ENCODE results near the gene CLDN7. TPM values are rescaled to one million over a fixed set of nuclear protein-coding genes. Genes with fewer than 3 reads are reported as not detected.
A peak's percentile ranks its signal among the peaks of the same experiment; 100 is the strongest.

The CLDN7 gene
- total and polyA plus RNA-seq, 7 experiments from 2014 or later = 0.29 to 3.8 (median 1.7) TPM

DNA sequence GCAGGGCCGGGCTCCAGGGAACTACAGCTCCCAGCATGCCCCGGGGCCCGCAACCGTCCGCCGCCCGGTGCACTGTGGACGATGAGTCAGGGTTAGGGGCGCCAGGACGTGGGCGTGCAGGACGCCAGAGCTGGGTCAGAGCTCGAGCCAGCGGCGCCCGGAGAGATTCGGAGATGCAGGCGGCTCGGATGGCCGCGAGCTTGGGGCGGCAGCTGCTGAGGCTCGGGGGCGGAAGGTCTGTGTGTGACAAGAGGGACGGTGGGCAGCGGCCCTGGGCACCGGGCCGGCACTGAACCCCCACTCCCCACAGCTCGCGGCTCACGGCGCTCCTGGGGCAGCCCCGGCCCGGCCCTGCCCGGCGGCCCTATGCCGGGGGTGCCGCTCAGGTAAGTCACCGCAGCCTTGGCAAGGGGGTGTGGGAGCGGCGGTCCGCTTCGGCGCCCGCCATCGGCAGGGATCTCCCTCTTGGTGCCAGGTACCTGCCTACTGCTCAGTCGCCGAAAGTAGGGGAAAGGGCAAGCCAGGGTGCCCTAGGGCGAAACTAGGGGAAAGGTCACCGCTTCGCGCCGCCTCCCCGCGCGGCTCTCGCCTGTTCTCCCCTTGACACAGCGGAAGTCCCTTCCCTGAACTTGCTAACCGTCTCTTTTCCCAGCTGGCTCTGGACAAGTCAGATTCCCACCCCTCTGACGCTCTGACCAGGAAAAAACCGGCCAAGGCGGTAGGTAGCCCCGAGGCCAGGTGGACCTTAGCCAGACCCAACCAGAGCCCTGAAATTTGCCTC, 42.3 kb downstream of the CLDN7 start, which contains the start of the genes ACADVL and DLG4:
Gene ACADVL, plus strand, starts transcription at position 127 of the 781 bp plus-strand sequence. Its CDS starts 47 bp downstream, at position 174.
Gene DLG4, minus strand, starts transcription at position 25 of the 781 bp plus-strand sequence.
- peaks cover 35 to 61% (median 55%) of the 10 kb centered on the region in 7 donors for H3K4me1 Mint-ChIP-seq
- peak within 1 kb of the TSS; percentile 81 to 98 (median 96) for H3K27ac Mint-ChIP-seq
- DNase-seq (peak; percentile 45 to 87 (median 56)), ATAC-seq (peak; percentile 76)
- H3K4me3 ChIP-seq (ENCODE audit: low read length) = peak within 1 kb of the TSS; percentile 73
- peaks cover 0 to 35% (median 4%) of the 10 kb centered on the region in 3 experiments for H3K36me3 ChIP-seq (ENCODE audit: control insufficient read depth in 2 of 3, insufficient read depth in 3 of 3, low read length in 3 of 3)
- intact Hi-C loops (cut with micrococcal nuclease) = loop anchor here (1.0 to 10.0 kb wide), 7 partner anchors 14 to 625 kb away; partner anchors contain the start of genes C17orf100 (in 1 of the 2), DVL2 (in 1 of the 2), ELP5 (in 1 of the 2) and KDM6B (in 1 of the 2)
- H3K4me1 ChIP-seq (ENCODE audit: control insufficient read depth in 2 of 2, insufficient read depth in 2 of 2, low read length in 2 of 2) = peaks cover 25 to 47% of the 10 kb centered on the region in 2 donors
- H3K27ac ChIP-seq (ENCODE audit: low read depth, low read length) = peak within 1 kb of the TSS; percentile 75
- H3K9me3 ChIP-seq (ENCODE audit: control insufficient read depth in 2 of 3, low read length in 3 of 3) = no peaks in the 10 kb centered on the region
- H3K9me3 Mint-ChIP-seq = peaks cover 0 to 2% (median 0%) of the 10 kb centered on the region in 11 donors
- ChIA-PET POLR2A (interaction anchor here (0.6 to 13.7 kb wide), 10 partner anchors 8 to 1164 kb away, joined by 3 to 265 read pairs (median 6); partner anchors contain the start of genes CTDNEP1, DVL2, ELP5 and GABARAP), CTCF (interaction anchor here (0.5 to 3.1 kb wide), 9 partner anchors 15 to 467 kb away, joined by 3 to 22 read pairs (median 3); partner anchors contain the start of genes DVL2, GABARAP, NEURL4 and PHF23)
- H3K27me3 Mint-ChIP-seq = no peaks in the 10 kb centered on the region
- H3K4me3 Mint-ChIP-seq = peak within 1 kb of the TSS; percentile 88 to 95 (median 91)
- H3K36me3 Mint-ChIP-seq = peaks cover 0 to 14% (median 3%) of the 10 kb centered on the region in 5 donors
- H3K27me3 ChIP-seq (ENCODE audit: control insufficient read depth in 2 of 2, insufficient read depth in 2 of 2, low read length in 2 of 2) = no peaks in the 10 kb centered on the region

DNA sequence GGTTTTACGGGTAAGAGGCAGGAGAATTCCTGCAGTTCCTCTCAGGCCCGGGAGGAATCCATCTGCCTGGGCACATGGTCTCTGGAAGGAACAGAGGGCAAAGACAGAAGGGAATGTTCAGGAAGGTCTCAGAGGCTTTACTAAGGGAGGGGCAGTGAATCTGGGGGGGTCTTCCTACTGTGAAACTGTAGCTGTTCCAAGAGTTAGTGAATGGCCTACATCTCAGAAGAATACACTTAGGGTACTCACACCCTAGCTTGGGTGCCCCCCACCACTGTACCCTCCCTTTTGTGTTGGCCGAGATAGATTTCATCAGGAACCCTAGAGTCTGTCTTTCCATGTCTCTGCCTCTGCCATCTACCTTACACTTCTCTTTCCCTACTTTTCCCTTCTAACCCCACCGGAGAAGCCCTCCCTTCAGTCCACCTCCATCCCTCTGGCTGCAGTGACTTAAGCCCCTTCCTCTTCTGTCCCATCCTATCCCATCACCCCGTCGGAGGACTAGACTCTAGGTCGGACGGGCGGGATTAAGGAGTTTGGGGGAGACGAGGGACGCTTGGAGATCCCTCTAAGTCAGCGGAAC, 43.0 kb downstream of the CLDN7 start:
- peaks cover 0 to 14% (median 3%) of the 10 kb centered on the region in 5 donors for H3K36me3 Mint-ChIP-seq
- ChIA-PET POLR2A (interaction anchor here (0.6 to 13.7 kb wide), 7 partner anchors 9 to 638 kb away, joined by 3 to 265 read pairs (median 6); partner anchors contain the start of genes CTDNEP1, DVL2, ELP5 and GABARAP), CTCF (interaction anchor here (1.1 to 3.1 kb wide), 5 partner anchors 13 to 77 kb away, joined by 3 to 22 read pairs (median 6); partner anchors contain the start of genes DVL2, GABARAP and PHF23)
- Histone ChIP-seq H3K4me3 (ENCODE audit: low read length) (peak overlapping the region; percentile 73), H3K36me3 (ENCODE audit: control insufficient read depth in 2 of 3, insufficient read depth in 3 of 3, low read length in 3 of 3) (peaks cover 0 to 29% (median 4%) of the 10 kb centered on the region in 3 experiments), H3K27me3 (ENCODE audit: control insufficient read depth in 2 of 2, insufficient read depth in 2 of 2, low read length in 2 of 2) (no peaks in the 10 kb centered on the region), H3K4me1 (ENCODE audit: control insufficient read depth in 2 of 2, insufficient read depth in 2 of 2, low read length in 2 of 2) (peaks cover 30 to 51% of the 10 kb centered on the region in 2 donors), H3K27ac (ENCODE audit: low read depth, low read length) (peak overlapping the region; percentile 75), H3K9me3 (ENCODE audit: control insufficient read depth in 2 of 3, low read length in 3 of 3) (no peaks in the 10 kb centered on the region)
- DNase-seq (no peak), ATAC-seq (no peak)
- H3K4me1 Mint-ChIP-seq = peaks cover 35 to 67% (median 62%) of the 10 kb centered on the region in 7 donors
- intact Hi-C loops (cut with micrococcal nuclease) = loop anchor here (1.0 to 10.0 kb wide), 7 partner anchors 15 to 625 kb away; partner anchors contain the start of genes C17orf100 (in 1 of the 2), DVL2 (in 1 of the 2), ELP5 (in 1 of the 2) and KDM6B (in 1 of the 2)
- peak overlapping the region; percentile 81 to 98 (median 96) for H3K27ac Mint-ChIP-seq
- peaks cover 0 to 6% (median 0%) of the 10 kb centered on the region in 11 donors for H3K9me3 Mint-ChIP-seq
- no peaks in the 10 kb centered on the region for H3K27me3 Mint-ChIP-seq
- peak overlapping the region; percentile 88 to 95 (median 91) for H3K4me3 Mint-ChIP-seq

- Histone ChIP-seq H3K4me1 (ENCODE audit: control insufficient read depth in 2 of 2, insufficient read depth in 2 of 2, low read length in 2 of 2) (peaks cover 34 to 52% of the 10 kb centered on the region in 2 donors), H3K27me3 (ENCODE audit: control insufficient read depth in 2 of 2, insufficient read depth in 2 of 2, low read length in 2 of 2) (no peaks in the 10 kb centered on the region), H3K36me3 (ENCODE audit: control insufficient read depth in 2 of 3, insufficient read depth in 3 of 3, low read length in 3 of 3) (peaks cover 0 to 23% (median 0%) of the 10 kb centered on the region in 3 experiments), H3K4me3 (ENCODE audit: low read length) (peak overlapping the region; percentile 73), H3K27ac (ENCODE audit: low read depth, low read length) (peak overlapping the region; percentile 75), H3K9me3 (ENCODE audit: control insufficient read depth in 2 of 3, low read length in 3 of 3) (no peaks in the 10 kb centered on the region)
- Mint-ChIP-seq H3K4me3 (peak overlapping the region; percentile 88 to 95 (median 91)), H3K9me3 (peaks cover 0 to 6% (median 0%) of the 10 kb centered on the region in 11 donors), H3K36me3 (peaks cover 0 to 10% (median under 1%) of the 10 kb centered on the region in 5 donors), H3K27ac (peak overlapping the region; percentile 81 to 98 (median 96)), H3K4me1 (peaks cover 38 to 71% (median 67%) of the 10 kb centered on the region in 7 donors), H3K27me3 (no peaks in the 10 kb centered on the region)
- POLR2A ChIA-PET = interaction anchor here (0.6 to 13.7 kb wide), 8 partner anchors 10 to 638 kb away, joined by 3 to 265 read pairs (median 4); partner anchors contain the start of genes CTDNEP1, DVL2, ELP5 and GABARAP
- ATAC-seq = no peak
- CTCF ChIA-PET = interaction anchor here (1.1 to 2.7 kb wide), 3 partner anchors 13 to 78 kb away, joined by 3 to 22 read pairs (median 6); partner anchors contain the start of gene DVL2
- no peak for DNase-seq
- intact Hi-C loops (cut with micrococcal nuclease) = loop anchor here (1.0 to 10.0 kb wide), 7 partner anchors 14 to 626 kb away; partner anchors contain the start of genes C17orf100 (in 1 of the 2), DVL2 (in 1 of the 2), ELP5 (in 1 of the 2) and KDM6B (in 1 of the 2)
Observed at GRCh38 chr17:7218758-7219157, 43.5 kb downstream of the CLDN7 start.

GRCh38 chr17:7218166-7218565, 44.1 kb downstream of the CLDN7 start:
- CTCF ChIA-PET = interaction anchor here (0.5 to 1.1 kb wide), 2 partner anchors 12 to 61 kb away, joined by 3 to 4 read pairs; no protein-coding TSS in a partner anchor

GRCh38 chr17:7217113-7217987, 44.9 kb downstream of the CLDN7 start:
- peak overlapping the region; percentile 75 to 94 (median 86) for H3K4me3 Mint-ChIP-seq
- DNase-seq (peak in 1 of 9 donors; percentile 21), ATAC-seq (no peak)
- Histone ChIP-seq H3K36me3 (ENCODE audit: control insufficient read depth in 2 of 3, insufficient read depth in 3 of 3, low read length in 3 of 3) (peaks cover 0 to 9% (median 0%) of the 10 kb centered on the region in 3 experiments), H3K9me3 (ENCODE audit: control insufficient read depth in 2 of 3, low read length in 3 of 3) (no peaks in the 10 kb centered on the region), H3K4me1 (ENCODE audit: control insufficient read depth in 2 of 2, insufficient read depth in 2 of 2, low read length in 2 of 2) (peaks cover 35 to 57% of the 10 kb centered on the region in 2 donors), H3K27me3 (ENCODE audit: control insufficient read depth in 2 of 2, insufficient read depth in 2 of 2, low read length in 2 of 2) (no peaks in the 10 kb centered on the region), H3K4me3 (ENCODE audit: low read length) (peak overlapping the region; percentile 45), H3K27ac (ENCODE audit: low read depth, low read length) (peak overlapping the region; percentile 75)
- H3K27me3 Mint-ChIP-seq = peaks cover 0 to 3% (median 0%) of the 10 kb centered on the region in 5 donors
- peaks cover 45 to 79% (median 74%) of the 10 kb centered on the region in 7 donors for H3K4me1 Mint-ChIP-seq
- H3K27ac Mint-ChIP-seq = peak overlapping the region; percentile 62 to 100 (median 94)
- CTCF ChIA-PET = interaction anchor here (0.5 kb wide), 1 partner anchor 62 kb away, joined by 4 read pairs; no protein-coding TSS in a partner anchor
- H3K36me3 Mint-ChIP-seq = peaks cover 0 to 5% (median 0%) of the 10 kb centered on the region in 5 donors
- intact Hi-C loops (cut with micrococcal nuclease) = loop anchor here (10.0 kb wide), 3 partner anchors 563 to 627 kb away; partner anchors contain the start of genes C17orf100 (in 1 of the 2), KDM6B (in 1 of the 2) and MED31 (in 1 of the 2)
- POLR2A ChIA-PET = interaction anchor here (0.6 to 13.7 kb wide), 3 partner anchors 11 to 19 kb away, joined by 4 to 265 read pairs (median 8); partner anchors contain the start of genes DVL2, GABARAP and PHF23
- peaks cover 0 to 6% (median 0%) of the 10 kb centered on the region in 11 donors for H3K9me3 Mint-ChIP-seq

More at GRCh38 chr17:7218166-7218565, 44.1 kb downstream of the CLDN7 start:
- no peaks in the 10 kb centered on the region for H3K27me3 ChIP-seq (ENCODE audit: control insufficient read depth in 2 of 2, insufficient read depth in 2 of 2, low read length in 2 of 2)
- Mint-ChIP-seq H3K9me3 (peaks cover 0 to 6% (median 0%) of the 10 kb centered on the region in 11 donors), H3K27ac (peak overlapping the region; percentile 62 to 98 (median 88)), H3K36me3 (peaks cover 0 to 5% (median 0%) of the 10 kb centered on the region in 5 donors), H3K4me1 (peaks cover 44 to 77% (median 73%) of the 10 kb centered on the region in 7 donors), H3K27me3 (no peaks in the 10 kb centered on the region), H3K4me3 (peak overlapping the region; percentile 75 to 92 (median 86))
- POLR2A ChIA-PET = interaction anchor here (0.7 to 13.7 kb wide), 3 partner anchors 10 to 63 kb away, joined by 3 to 265 read pairs (median 8); partner anchors contain the start of genes DVL2, GABARAP, PHF23 and SLC2A4
- ATAC-seq (no peak), DNase-seq (no peak)
- H3K36me3 ChIP-seq (ENCODE audit: control insufficient read depth in 2 of 3, insufficient read depth in 3 of 3, low read length in 3 of 3) = peaks cover 0 to 17% (median 0%) of the 10 kb centered on the region in 3 experiments
- H3K4me3 ChIP-seq (ENCODE audit: low read length) = peak overlapping the region; percentile 45
- intact Hi-C loops (cut with micrococcal nuclease) = loop anchor here (2.0 to 10.0 kb wide), 4 partner anchors 13 to 627 kb away; partner anchors contain the start of genes C17orf100 (in 1 of the 2), KDM6B (in 1 of the 2) and MED31 (in 1 of the 2)
- H3K27ac ChIP-seq (ENCODE audit: low read depth, low read length) = peak overlapping the region; percentile 75
- H3K4me1 ChIP-seq (ENCODE audit: control insufficient read depth in 2 of 2, insufficient read depth in 2 of 2, low read length in 2 of 2) = peaks cover 35 to 57% of the 10 kb centered on the region in 2 donors
- no peaks in the 10 kb centered on the region for H3K9me3 ChIP-seq (ENCODE audit: control insufficient read depth in 2 of 3, low read length in 3 of 3)

All from naive thymus-derived CD4-positive, alpha-beta T cell (primary cell).